ENCODE measurements around the gene GPAT3. TPM values are rescaled to one million over a fixed set of nuclear protein-coding genes. Genes with fewer than 3 reads are reported as not detected.

GPAT3 gene
- total RNA-seq, 2 donors from 2014 or later, result 0.33 to 2.0 TPM

- DNase-seq, result no peak
- H3K27ac ChIP-seq (ENCODE audit: low read depth, low read length), result no peak overlapping the region
- no peaks in the 10 kb centered on the region for H3K27me3 Mint-ChIP-seq (ENCODE audit: insufficient read depth)
- H3K4me3 ChIP-seq (ENCODE audit: low read length), result no peak overlapping the region
- no peaks in the 10 kb centered on the region for H3K27me3 ChIP-seq (ENCODE audit: control insufficient read depth, insufficient read depth, low read length, poor library complexity, severe bottlenecking)
- H3K9me3 ChIP-seq (ENCODE audit: control insufficient read depth, low read length), result no peaks in the 10 kb centered on the region
- no peak overlapping the region for H3K9ac ChIP-seq (ENCODE audit: extremely low read depth, low read length, poor library complexity, severe bottlenecking)
- H3K4me1 ChIP-seq (ENCODE audit: control insufficient read depth, insufficient read depth, low read length), result no peaks in the 10 kb centered on the region
- H3K36me3 Mint-ChIP-seq (ENCODE audit: low read depth), result no peaks in the 10 kb centered on the region
- H3K4me3 Mint-ChIP-seq, result no peak overlapping the region
- H3K4me1 Mint-ChIP-seq, result peaks cover 4% of the 10 kb centered on the region
- no peaks in the 10 kb centered on the region for H3K9me3 Mint-ChIP-seq
- H3K27ac Mint-ChIP-seq, result no peak overlapping the region
- 86 to 89% methylated on average over 2 to 3 of the region's 3 CpGs for WGBS, 2 experiments (ENCODE audit: insufficient coverage in 1 of 2, insufficient read length in 1 of 2)
- no peak for TF ChIP-seq CTCF (conservative IDR thresholded peaks at IDR 0.05)
- H3K36me3 ChIP-seq (ENCODE audit: control insufficient read depth, insufficient read depth, low read length), result no peaks in the 10 kb centered on the region
Measured at GRCh38 chr4:83552083-83552482, 16.2 kb downstream of the GPAT3 start.

- Histone ChIP-seq H3K9me3 (ENCODE audit: control insufficient read depth, low read length) (no peaks in the 10 kb centered on the region), H3K4me1 (ENCODE audit: control insufficient read depth, insufficient read depth, low read length) (no peaks in the 10 kb centered on the region), H3K9ac (ENCODE audit: extremely low read depth, low read length, poor library complexity, severe bottlenecking) (no peak overlapping the region), H3K27ac (ENCODE audit: low read depth, low read length) (no peak overlapping the region), H3K4me3 (ENCODE audit: low read length) (no peak overlapping the region), H3K27me3 (ENCODE audit: control insufficient read depth, insufficient read depth, low read length, poor library complexity, severe bottlenecking) (no peaks in the 10 kb centered on the region), H3K36me3 (ENCODE audit: control insufficient read depth, insufficient read depth, low read length) (no peaks in the 10 kb centered on the region)
- no peak for DNase-seq
- no peaks in the 10 kb centered on the region for H3K9me3 Mint-ChIP-seq
- peaks cover 4% of the 10 kb centered on the region for H3K4me1 Mint-ChIP-seq
- 92 to 100% methylated on average over 2 of the region's 2 CpGs for WGBS, 2 experiments (ENCODE audit: insufficient coverage in 1 of 2, insufficient read length in 1 of 2)
- TF ChIP-seq CTCF (conservative IDR thresholded peaks at IDR 0.05), result no peak
- H3K36me3 Mint-ChIP-seq (ENCODE audit: low read depth), result no peaks in the 10 kb centered on the region
- H3K27ac Mint-ChIP-seq, result no peak overlapping the region
- no peak overlapping the region for H3K4me3 Mint-ChIP-seq
- H3K27me3 Mint-ChIP-seq (ENCODE audit: insufficient read depth), result no peaks in the 10 kb centered on the region
Measured at GRCh38 chr4:83552924-83553323, 17.0 kb downstream of the GPAT3 start.

GRCh38 chr4:83556006-83556707 is 20.2 kb downstream of the GPAT3 start:
- Histone ChIP-seq H3K36me3 (ENCODE audit: control insufficient read depth, insufficient read depth, low read length) (no peaks in the 10 kb centered on the region), H3K9ac (ENCODE audit: extremely low read depth, low read length, poor library complexity, severe bottlenecking) (no peak overlapping the region), H3K4me3 (ENCODE audit: low read length) (no peak overlapping the region), H3K27me3 (ENCODE audit: control insufficient read depth, insufficient read depth, low read length, poor library complexity, severe bottlenecking) (no peaks in the 10 kb centered on the region), H3K9me3 (ENCODE audit: control insufficient read depth, low read length) (no peaks in the 10 kb centered on the region), H3K27ac (ENCODE audit: low read depth, low read length) (no peak overlapping the region), H3K4me1 (ENCODE audit: control insufficient read depth, insufficient read depth, low read length) (no peaks in the 10 kb centered on the region)
- TF ChIP-seq CTCF (conservative IDR thresholded peaks at IDR 0.05), result no peak
- no peak overlapping the region for H3K4me3 Mint-ChIP-seq
- DNase-seq, result no peak
- 93 to 100% methylated on average over 2 to 3 of the region's 3 CpGs for WGBS, 2 experiments (ENCODE audit: insufficient coverage in 1 of 2, insufficient read length in 1 of 2)
- no peaks in the 10 kb centered on the region for H3K27me3 Mint-ChIP-seq (ENCODE audit: insufficient read depth)
- no peaks in the 10 kb centered on the region for H3K9me3 Mint-ChIP-seq
- no peak overlapping the region for H3K27ac Mint-ChIP-seq
- H3K4me1 Mint-ChIP-seq, result peaks cover 4% of the 10 kb centered on the region
- no peaks in the 10 kb centered on the region for H3K36me3 Mint-ChIP-seq (ENCODE audit: low read depth)

All from endodermal cell (in vitro differentiated cells).